ENCODE results near the gene BAIAP2.

Gene BAIAP2

GRCh38 chr17:81164371-81165245, 129.7 kb downstream of the BAIAP2 start:
- H3K27ac ChIP-seq: peak overlapping the region; percentile 97
- TF ChIP-seq CTCF (conservative IDR thresholded peaks at IDR 0.05): no peak

- peak within 1 kb of the TSS; percentile 97 for H3K27ac ChIP-seq
Observed at GRCh38 chr17:81165246-81166032, 130.5 kb downstream of the BAIAP2 start, which contains the start of gene PVALEF. TSS of gene PVALEF (plus strand) at chr17:81165507. CDS start at chr17:81181227, 15,720 bp downstream.

DNA sequence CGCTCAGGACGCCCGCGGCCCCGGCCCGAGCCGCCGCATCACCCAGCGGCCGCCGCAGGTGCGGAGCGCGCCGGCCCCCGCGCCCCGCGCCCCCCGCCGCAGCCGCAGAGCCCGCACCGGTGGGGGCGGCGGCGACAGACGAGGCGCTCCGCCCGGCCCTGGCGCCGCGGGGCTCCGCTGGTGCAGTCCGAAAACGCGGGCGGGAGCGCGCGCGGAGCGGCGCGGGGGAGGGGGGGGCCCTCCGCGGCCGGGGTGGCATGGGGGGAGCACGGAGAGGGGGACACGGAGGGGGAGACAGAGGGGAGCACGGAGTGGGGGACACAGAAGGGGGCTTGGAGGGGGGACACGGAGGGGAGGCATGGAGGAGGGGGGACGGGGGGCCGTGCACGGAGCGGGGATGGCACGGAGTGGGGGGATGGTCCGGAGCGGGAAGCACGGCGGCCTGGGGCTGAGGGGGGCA, 131.1 kb downstream of the BAIAP2 start, which contains the start of gene AATK:
Gene AATK (minus strand): TSS at position 189 of the 460 bp plus-strand sequence. CDS start 229 bp downstream, outside the sequence.
- TF ChIP-seq CTCF (conservative IDR thresholded peaks at IDR 0.05): no peak
- H3K27ac ChIP-seq: peak within 1 kb of the TSS; percentile 97

More at GRCh38 chr17:81165246-81166032, 130.5 kb downstream of the BAIAP2 start, which contains the start of gene PVALEF:
- no peak for TF ChIP-seq CTCF (conservative IDR thresholded peaks at IDR 0.05)
